Right lobe of liver (tissue), 4 donors: ENCODE measurements around the gene GID8.

ENCODE experiments used
- CTCF ChIP-seq, 4 donors: fragments of 200-600 bp in 3 of 4; fragments of 450-650 bp in 1 of 4; IDR thresholded peaks; one replicate each; pipeline versions ENCODE4 v1.5.1 to v1.8.0; 2016 to 2022; ENCODE audit warnings: antibody characterized with exemption in 4 of 4, mild to moderate bottlenecking in 2 of 4
- POLR2A ChIP-seq: fragments of 450-650 bp; IDR thresholded peaks from one replicate; pipeline ENCODE4 v1.6.1; 2017; ENCODE audit warnings: antibody characterized with exemption, mild to moderate bottlenecking
- donor health status: DM: no; HTN: no; CAD: no.
- donor health status: DM: no; HTN: no; CAD: no.
- donor health status: DM: no; HTN: yes; CAD: no.

- TF ChIP-seq CTCF (IDR thresholded peaks at IDR 0.05) (no peak), POLR2A (no peak)
Measured at GRCh38 chr20:62917720-62918119, 20.2 kb upstream of the GID8 start.
